Activated B cell treated with CpG ODN at 0.5 μM for 24 hours (primary cell): ENCODE data around the gene TSSK6. TPM values are rescaled to one million over a fixed set of nuclear protein-coding genes. Genes with fewer than 3 reads are reported as not detected.

Source experiments
- ATAC-seq: fragments of 200-7000 bp; cut with Tn5 transposase; one replicate; pipeline ENCODE4 v1.10.0; 2021; ENCODE audit warnings: low read depth, mild to moderate bottlenecking, moderate library complexity
- CTCF ChIA-PET: fragments of 350-600 bp; sonication (Branson Sonifier 250); formaldehyde crosslinking; loops from one replicate; lab custom pipeline; 2021; ENCODE audit warnings: antibody characterized with exemption; lab: Charles Lee
- POLR2A ChIA-PET: fragments of 350-600 bp; sonication (Branson Sonifier 250); formaldehyde crosslinking; loops from one replicate; lab custom pipeline; 2021; ENCODE audit warnings: antibody characterized with exemption; lab: Charles Lee
- DNase-seq: peaks from one replicate; pipeline ENCODE4 v3.0.0; 2022
- H3K27ac Mint-ChIP-seq: one replicate; pipeline ENCODE4 v1.8.0; 2020; ENCODE audit warnings: mixed read lengths
- H3K27me3 Mint-ChIP-seq: one replicate; pipeline ENCODE4 v1.8.0; 2021; ENCODE audit warnings: mixed read lengths
- H3K36me3 Mint-ChIP-seq: one replicate; pipeline ENCODE4 v1.8.0; 2021; ENCODE audit warnings: low read depth, mixed read lengths
- H3K4me1 Mint-ChIP-seq: one replicate; pipeline ENCODE4 v1.8.0; 2021; ENCODE audit warnings: mixed read lengths
- H3K4me3 Mint-ChIP-seq: one replicate; pipeline ENCODE4 v1.8.0; 2020; ENCODE audit warnings: mild to moderate bottlenecking, mixed read lengths
- H3K9me3 Mint-ChIP-seq: one replicate; pipeline ENCODE4 v1.8.0; 2020; ENCODE audit warnings: mixed read lengths
- CTCF ChIP-seq: fragments of 200-600 bp; IDR thresholded peaks from one replicate; pipeline ENCODE4 v1.8.0; 2022; ENCODE audit warnings: antibody characterized with exemption, mild to moderate bottlenecking
- intact Hi-C: fragments of 100-400 bp; cut with micrococcal nuclease; formaldehyde crosslinking; loops from one replicate; pipeline ENCODE4 v1.15.1; 2024
- total RNA-seq: library from RNA; stranded (reverse); gene quantifications from 2 replicates; pipeline ENCODE4 v1.2.3, GENCODE V29; 2022

TSSK6 gene
- total RNA-seq, 1 donor from 2014 or later: 4.3 TPM

GRCh38 chr19:19545707-19546106, 30.4 kb upstream of the TSSK6 start:
- H3K36me3 Mint-ChIP-seq: no peaks in the 10 kb centered on the region
- H3K9me3 Mint-ChIP-seq: no peaks in the 10 kb centered on the region
- intact Hi-C loops: no loop called here
- no peak overlapping the region for H3K4me3 Mint-ChIP-seq
- peaks cover 12% of the 10 kb centered on the region for H3K27me3 Mint-ChIP-seq
- no peak for DNase-seq
- POLR2A ChIA-PET: no interaction called here
- TF ChIP-seq CTCF: no peak
- CTCF ChIA-PET: no interaction called here
- H3K4me1 Mint-ChIP-seq: peaks cover 9% of the 10 kb centered on the region
- H3K27ac Mint-ChIP-seq: no peak overlapping the region
- ATAC-seq: no peak

- no peak overlapping the region for H3K27ac Mint-ChIP-seq
- POLR2A ChIA-PET: no interaction called here
- H3K4me1 Mint-ChIP-seq: peaks cover 12% of the 10 kb centered on the region
- H3K9me3 Mint-ChIP-seq: no peaks in the 10 kb centered on the region
- DNase-seq (no peak), ATAC-seq (no peak)
- TF ChIP-seq CTCF: no peak
- no peak overlapping the region for H3K4me3 Mint-ChIP-seq
- H3K36me3 Mint-ChIP-seq: no peaks in the 10 kb centered on the region
- intact Hi-C loops: loop anchor here (5.0 kb wide), 1 partner anchor 52 kb away; no protein-coding TSS in a partner anchor
- CTCF ChIA-PET: no interaction called here
- H3K27me3 Mint-ChIP-seq: peaks cover 15% of the 10 kb centered on the region
Observed at GRCh38 chr19:19544954-19545591, 29.7 kb upstream of the TSSK6 start.

GRCh38 chr19:19544257-19544953, 29.1 kb upstream of the TSSK6 start:
- ATAC-seq: no peak
- Mint-ChIP-seq H3K4me1 (peaks cover 12% of the 10 kb centered on the region), H3K27ac (no peak overlapping the region), H3K36me3 (no peaks in the 10 kb centered on the region), H3K4me3 (no peak overlapping the region), H3K27me3 (peaks cover 15% of the 10 kb centered on the region), H3K9me3 (no peaks in the 10 kb centered on the region)
- ChIA-PET POLR2A (no interaction called here), CTCF (no interaction called here)
- TF ChIP-seq CTCF: no peak
- no peak for DNase-seq
- intact Hi-C loops: loop anchor here (5.0 kb wide), 1 partner anchor 53 kb away; no protein-coding TSS in a partner anchor

GRCh38 chr19:19543640-19544039, 28.3 kb upstream of the TSSK6 start:
- Mint-ChIP-seq H3K27me3 (peaks cover 15% of the 10 kb centered on the region), H3K4me3 (no peak overlapping the region), H3K9me3 (no peaks in the 10 kb centered on the region), H3K36me3 (no peaks in the 10 kb centered on the region), H3K4me1 (peaks cover 19% of the 10 kb centered on the region), H3K27ac (no peak overlapping the region)
- TF ChIP-seq CTCF: no peak
- DNase-seq (no peak), ATAC-seq (no peak)
- intact Hi-C loops: loop anchor here (5.0 kb wide), 1 partner anchor 54 kb away; no protein-coding TSS in a partner anchor
- POLR2A ChIA-PET: no interaction called here
- CTCF ChIA-PET: interaction anchor here (1.6 kb wide), 1 partner anchor 11 kb away, joined by 5 read pairs; no protein-coding TSS in a partner anchor

DNA sequence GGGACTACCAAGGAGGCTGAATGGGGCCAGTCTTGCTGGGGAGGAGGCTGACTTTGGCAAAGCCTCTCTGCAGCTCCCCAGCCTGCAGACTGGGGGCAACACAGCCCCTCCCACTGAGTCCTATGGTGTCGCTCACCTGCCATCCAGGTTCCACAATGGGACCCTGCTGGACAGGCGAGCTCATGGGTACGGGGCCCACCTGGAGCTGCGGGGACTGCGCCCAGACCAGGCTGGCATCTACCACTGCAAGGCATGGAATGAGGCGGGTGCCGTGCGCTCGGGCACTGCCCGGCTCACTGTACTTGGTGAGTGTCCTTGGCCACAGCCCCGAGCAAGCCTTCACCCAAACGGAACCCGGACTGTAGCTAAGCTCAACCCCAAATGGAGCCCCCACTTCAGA, 27.8 kb upstream of the TSSK6 start:
- Mint-ChIP-seq H3K36me3 (no peaks in the 10 kb centered on the region), H3K27ac (no peak overlapping the region), H3K4me3 (no peak overlapping the region), H3K27me3 (peaks cover 17% of the 10 kb centered on the region), H3K4me1 (peaks cover 22% of the 10 kb centered on the region), H3K9me3 (no peaks in the 10 kb centered on the region)
- ChIA-PET CTCF (interaction anchor here (0.6 to 1.6 kb wide), 2 partner anchors 11 to 250 kb away, joined by 3 to 5 read pairs; no protein-coding TSS in a partner anchor), POLR2A (no interaction called here)
- DNase-seq (no peak), ATAC-seq (no peak)
- intact Hi-C loops: loop anchor here (5.0 kb wide), 1 partner anchor 54 kb away; no protein-coding TSS in a partner anchor
- no peak for TF ChIP-seq CTCF
